ENCODE measurements around the gene PSMB5. TPM values are rescaled to one million over a fixed set of nuclear protein-coding genes. Genes with fewer than 3 reads are reported as not detected.
A peak's percentile ranks its signal among the peaks of the same experiment; 100 is the strongest.
"Not testable (repeated sequence)": the region's sequence is repeated elsewhere in the genome, so short reads cannot be mapped to it uniquely, and the experiment has no call there.

The PSMB5 gene
- total RNA-seq, 1 donor from 2014 or later, result 118 TPM

DNA sequence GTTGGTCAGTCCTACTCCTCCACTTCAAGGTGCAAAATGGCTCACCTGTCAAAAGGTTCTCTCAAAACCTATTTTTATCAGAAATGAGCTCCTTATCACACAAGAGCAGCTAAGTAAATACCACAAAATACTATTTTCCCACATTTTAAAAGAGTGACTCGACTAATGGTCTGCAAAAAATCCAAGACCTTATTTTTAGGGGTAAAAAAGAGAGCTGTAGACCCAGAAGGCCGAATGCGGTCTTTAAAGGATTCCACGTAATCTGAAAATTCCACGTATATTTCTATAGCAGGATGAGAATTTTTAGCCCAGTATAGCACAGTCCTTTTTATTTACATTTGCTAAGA is 28.5 kb downstream of the PSMB5 start:
- intact Hi-C loops (cut with micrococcal nuclease), result no loop called here
- no peaks in the 10 kb centered on the region for H3K36me3 ChIP-seq
- TF ChIP-seq, protein P1, sequence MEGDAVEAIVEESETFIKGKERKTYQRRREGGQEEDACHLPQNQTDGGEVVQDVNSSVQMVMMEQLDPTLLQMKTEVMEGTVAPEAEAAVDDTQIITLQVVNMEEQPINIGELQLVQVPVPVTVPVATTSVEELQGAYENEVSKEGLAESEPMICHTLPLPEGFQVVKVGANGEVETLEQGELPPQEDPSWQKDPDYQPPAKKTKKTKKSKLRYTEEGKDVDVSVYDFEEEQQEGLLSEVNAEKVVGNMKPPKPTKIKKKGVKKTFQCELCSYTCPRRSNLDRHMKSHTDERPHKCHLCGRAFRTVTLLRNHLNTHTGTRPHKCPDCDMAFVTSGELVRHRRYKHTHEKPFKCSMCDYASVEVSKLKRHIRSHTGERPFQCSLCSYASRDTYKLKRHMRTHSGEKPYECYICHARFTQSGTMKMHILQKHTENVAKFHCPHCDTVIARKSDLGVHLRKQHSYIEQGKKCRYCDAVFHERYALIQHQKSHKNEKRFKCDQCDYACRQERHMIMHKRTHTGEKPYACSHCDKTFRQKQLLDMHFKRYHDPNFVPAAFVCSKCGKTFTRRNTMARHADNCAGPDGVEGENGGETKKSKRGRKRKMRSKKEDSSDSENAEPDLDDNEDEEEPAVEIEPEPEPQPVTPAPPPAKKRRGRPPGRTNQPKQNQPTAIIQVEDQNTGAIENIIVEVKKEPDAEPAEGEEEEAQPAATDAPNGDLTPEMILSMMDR (IDR thresholded peaks at IDR 0.05; ENCODE audit: borderline replicate concordance), result no peak
- H3K27ac ChIP-seq (replicated peaks), result peak overlapping the region; percentile 98
- H3K4me3 ChIP-seq, result peak overlapping the region; percentile 87
- no peaks in the 10 kb centered on the region for H3K27me3 ChIP-seq (ENCODE audit: low read depth)
- H3K9me3 ChIP-seq (replicated peaks), result no peaks in the 10 kb centered on the region
- peaks cover 38% of the 10 kb centered on the region for H3K4me1 ChIP-seq
- DNase-seq, result no peak

DNA sequence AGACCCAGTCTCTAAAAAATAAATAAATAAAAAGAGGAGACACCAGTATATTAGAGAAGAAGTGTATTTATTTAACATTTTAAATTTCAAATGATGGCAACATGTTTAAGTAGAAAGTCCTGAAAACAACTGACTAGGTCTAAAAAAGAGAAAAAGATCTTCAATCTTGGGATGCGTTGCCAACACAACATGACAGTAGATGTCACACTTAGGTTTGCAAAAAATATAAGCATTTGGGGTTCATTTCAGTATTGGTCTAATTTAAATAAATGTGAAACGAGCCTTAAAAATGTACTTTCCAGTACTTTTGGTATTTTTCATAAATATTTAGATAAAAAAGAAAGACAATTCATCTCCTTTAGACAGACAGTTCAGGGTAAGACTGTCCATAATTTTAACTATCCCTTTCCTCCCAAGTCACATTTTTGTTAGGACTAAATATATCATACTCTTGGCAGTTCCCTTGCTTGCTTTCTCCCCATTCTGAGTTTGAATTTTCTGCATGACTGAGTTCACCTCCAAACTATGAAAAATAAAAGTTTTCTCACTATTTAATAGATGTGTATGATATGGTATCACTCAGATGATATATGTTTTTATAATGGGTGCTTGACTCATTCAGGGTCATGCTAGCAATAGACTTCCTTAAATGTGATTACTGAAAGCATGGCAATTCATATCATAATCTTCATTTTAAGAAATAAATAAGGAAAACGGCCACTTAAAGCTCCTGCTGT is 29.1 kb downstream of the PSMB5 start:
- no peak overlapping the region for H3K27ac ChIP-seq (replicated peaks)
- H3K36me3 ChIP-seq, result no peaks in the 10 kb centered on the region
- TF ChIP-seq, protein P1 (IDR thresholded peaks at IDR 0.05; ENCODE audit: borderline replicate concordance), result no peak
- DNase-seq, result no peak
- H3K9me3 ChIP-seq (replicated peaks), result no peaks in the 10 kb centered on the region
- peaks cover 38% of the 10 kb centered on the region for H3K4me1 ChIP-seq
- H3K4me3 ChIP-seq, result peak overlapping the region; percentile 87
- H3K27me3 ChIP-seq (ENCODE audit: low read depth), result no peaks in the 10 kb centered on the region
- intact Hi-C loops (cut with micrococcal nuclease), result no loop called here

DNA sequence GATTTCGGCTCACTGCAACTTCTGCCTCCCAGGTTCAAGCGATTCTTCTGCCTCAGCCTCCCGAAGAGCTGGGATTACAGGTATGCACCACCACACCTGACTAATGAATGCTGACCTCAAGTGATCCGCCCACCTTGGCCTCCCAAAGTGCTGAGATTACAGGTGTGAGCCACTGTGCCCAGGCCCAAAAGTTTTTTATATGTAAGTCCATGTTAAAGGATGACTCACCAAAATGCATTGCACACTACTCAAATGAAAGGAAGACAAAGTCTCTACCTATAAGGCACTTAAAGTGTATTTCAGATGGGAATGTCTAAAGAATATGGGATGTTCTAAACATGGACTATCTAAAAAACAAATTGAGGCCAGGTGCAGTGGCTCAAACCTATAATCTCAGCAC is 30.4 kb downstream of the PSMB5 start:
- intact Hi-C loops (cut with micrococcal nuclease); H3K4me3 ChIP-seq; DNase-seq; H3K27me3 ChIP-seq (ENCODE audit: low read depth); H3K36me3 ChIP-seq; H3K9me3 ChIP-seq (replicated peaks); H3K27ac ChIP-seq (replicated peaks): not testable (repeated sequence)
- H3K4me1 ChIP-seq, result peaks cover 28% of the 10 kb centered on the region

DNA sequence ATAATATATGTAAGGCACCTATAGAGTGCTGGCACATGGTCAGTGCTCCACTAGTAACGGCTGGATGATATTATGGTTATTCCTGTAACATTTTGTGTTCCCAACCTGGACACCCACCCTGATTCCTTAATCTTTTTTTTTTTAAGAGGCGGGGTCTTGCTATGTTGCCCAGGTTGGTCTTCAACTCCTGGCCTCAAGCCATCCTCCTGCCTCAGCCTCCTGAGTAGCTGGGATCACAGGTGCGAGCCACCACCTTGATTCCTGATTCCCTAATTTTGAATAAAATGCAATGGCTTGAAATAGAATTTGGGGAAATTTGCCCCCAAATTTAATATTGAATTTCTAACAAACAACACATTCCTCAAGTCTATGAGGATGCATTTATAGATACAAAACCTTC is 32.1 kb downstream of the PSMB5 start:
- Histone ChIP-seq H3K4me1 (peaks cover 29% of the 10 kb centered on the region), H3K36me3 (no peaks in the 10 kb centered on the region), H3K27me3 (ENCODE audit: low read depth) (no peaks in the 10 kb centered on the region), H3K4me3 (no peak overlapping the region), H3K9me3 (replicated peaks) (no peaks in the 10 kb centered on the region), H3K27ac (replicated peaks) (no peak overlapping the region)
- DNase-seq, result no peak
- TF ChIP-seq, protein P1 (IDR thresholded peaks at IDR 0.05; ENCODE audit: borderline replicate concordance), result no peak
- intact Hi-C loops (cut with micrococcal nuclease), result no loop called here

DNA sequence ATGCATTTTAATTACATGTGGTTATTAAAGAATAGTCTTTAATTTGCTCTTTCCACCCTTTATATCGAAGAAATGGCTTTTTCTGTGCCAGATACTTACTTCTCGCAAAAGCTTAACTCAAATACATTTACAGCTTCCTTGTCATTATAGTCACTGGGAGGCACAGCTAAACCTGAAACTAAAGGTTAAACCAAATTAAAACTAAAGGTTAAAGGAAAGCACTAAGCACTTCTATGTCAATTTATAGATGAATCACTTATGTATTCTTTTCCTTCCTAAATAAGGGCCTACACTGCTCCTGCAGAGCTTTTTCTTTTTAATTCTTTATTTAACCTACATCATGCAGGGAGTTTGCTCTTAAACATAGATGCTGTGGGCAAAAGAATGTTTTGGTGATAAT is 33.8 kb downstream of the PSMB5 start:
- Histone ChIP-seq H3K9me3 (replicated peaks) (no peaks in the 10 kb centered on the region), H3K4me1 (peaks cover 14% of the 10 kb centered on the region), H3K27ac (replicated peaks) (no peak overlapping the region), H3K4me3 (no peak overlapping the region), H3K36me3 (no peaks in the 10 kb centered on the region), H3K27me3 (ENCODE audit: low read depth) (no peaks in the 10 kb centered on the region)
- intact Hi-C loops (cut with micrococcal nuclease), result no loop called here
- TF ChIP-seq, protein P1 (IDR thresholded peaks at IDR 0.05; ENCODE audit: borderline replicate concordance), result no peak
- no peak for DNase-seq

DNA sequence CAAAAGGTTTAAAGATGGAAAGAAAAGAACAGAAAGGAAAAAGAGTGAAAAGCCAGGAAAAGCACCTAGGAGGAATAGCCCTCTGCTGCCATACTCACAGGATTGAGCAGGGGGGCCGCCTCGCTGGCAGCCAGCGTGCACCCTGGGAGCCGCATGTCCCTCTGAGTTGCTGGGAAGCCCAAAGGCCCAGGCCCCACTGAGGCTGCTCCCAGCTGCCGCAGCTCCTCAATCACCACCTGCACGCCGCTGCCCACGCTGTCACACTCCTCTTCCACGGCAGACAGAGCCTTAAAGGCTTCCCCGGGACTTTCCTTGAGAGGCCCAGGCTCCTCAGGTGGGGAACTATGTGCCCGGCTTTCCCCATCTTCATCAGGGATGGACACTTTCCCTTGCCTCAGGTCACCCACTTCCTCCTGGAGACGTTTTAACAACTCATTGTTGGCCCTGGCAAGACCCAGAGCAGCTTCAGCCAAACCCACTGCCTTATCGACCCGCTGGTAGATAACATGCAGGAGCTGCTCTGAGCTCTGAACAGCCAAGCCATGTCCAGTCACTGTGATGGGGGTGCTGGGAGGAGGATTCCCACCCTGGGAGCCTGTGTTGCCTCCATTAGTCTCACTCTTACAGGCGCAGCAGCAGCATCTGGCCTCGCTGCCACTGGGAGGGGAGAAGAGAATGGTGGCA is 36.2 kb downstream of the PSMB5 start:
- DNase-seq, result no peak
- H3K4me3 ChIP-seq, result no peak overlapping the region
- H3K27ac ChIP-seq (replicated peaks), result no peak overlapping the region
- intact Hi-C loops (cut with micrococcal nuclease), result no loop called here
- H3K4me1 ChIP-seq, result peaks cover 21% of the 10 kb centered on the region
- H3K36me3 ChIP-seq, result no peaks in the 10 kb centered on the region
- no peaks in the 10 kb centered on the region for H3K27me3 ChIP-seq (ENCODE audit: low read depth)
- no peaks in the 10 kb centered on the region for H3K9me3 ChIP-seq (replicated peaks)
- TF ChIP-seq, protein P1 (IDR thresholded peaks at IDR 0.05; ENCODE audit: borderline replicate concordance), result no peak

All from left ventricle myocardium inferior (tissue), 1 donor.